Measurements from ENCODE around the gene RAPGEF6.
"Not testable (repeated sequence)": the region's sequence is repeated elsewhere in the genome, so short reads cannot be mapped to it uniquely, and the experiment has no call there.

RAPGEF6 gene

DNA sequence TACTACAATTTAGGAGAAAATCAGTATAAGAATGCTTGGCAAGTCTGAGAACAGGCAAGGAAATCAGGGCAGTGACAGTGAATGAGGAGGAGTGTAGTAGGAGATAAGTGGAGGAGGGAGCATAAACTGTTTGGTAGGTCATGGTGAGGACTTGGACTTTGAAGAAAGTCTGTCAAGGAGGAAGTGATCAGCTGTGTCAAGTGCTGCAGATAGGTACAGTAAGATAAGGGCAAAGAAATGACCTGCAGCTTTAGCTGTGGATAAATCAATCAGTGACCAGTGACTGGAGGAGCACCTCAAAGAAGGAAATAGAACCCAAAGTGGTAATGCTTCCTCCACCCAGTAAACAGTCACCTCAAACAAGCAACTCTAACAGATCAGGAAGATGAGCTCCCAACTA, 106.3 kb downstream of the RAPGEF6 start:
- in situ Hi-C loops (cut with MboI; ENCODE audit: low pct_unique_long_range_greater_than_20kb, low sequenced_read_pairs) = no loop called here
- DNase-seq = peak; percentile 73

DNA sequence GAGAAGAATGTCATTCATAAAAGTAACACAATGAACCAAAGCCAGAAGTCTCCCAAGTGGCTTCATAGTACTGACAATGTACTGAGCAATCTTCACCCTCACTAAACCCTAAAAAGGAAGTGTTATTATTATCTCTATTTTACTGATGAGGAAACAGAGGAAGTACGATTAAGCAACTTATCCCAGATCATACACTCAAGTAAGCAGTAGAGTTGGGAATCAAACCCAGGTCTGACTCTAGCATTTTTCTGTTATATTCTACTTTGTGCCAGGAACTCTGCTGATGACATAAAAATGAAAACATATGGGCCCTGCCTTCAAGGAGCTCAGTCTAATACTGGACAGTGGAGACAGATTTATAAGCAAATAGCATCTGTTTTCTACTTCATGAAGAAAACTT, 109.2 kb downstream of the RAPGEF6 start:
- no peak for DNase-seq
- in situ Hi-C loops (cut with MboI; ENCODE audit: low pct_unique_long_range_greater_than_20kb, low sequenced_read_pairs) = no loop called here

DNA sequence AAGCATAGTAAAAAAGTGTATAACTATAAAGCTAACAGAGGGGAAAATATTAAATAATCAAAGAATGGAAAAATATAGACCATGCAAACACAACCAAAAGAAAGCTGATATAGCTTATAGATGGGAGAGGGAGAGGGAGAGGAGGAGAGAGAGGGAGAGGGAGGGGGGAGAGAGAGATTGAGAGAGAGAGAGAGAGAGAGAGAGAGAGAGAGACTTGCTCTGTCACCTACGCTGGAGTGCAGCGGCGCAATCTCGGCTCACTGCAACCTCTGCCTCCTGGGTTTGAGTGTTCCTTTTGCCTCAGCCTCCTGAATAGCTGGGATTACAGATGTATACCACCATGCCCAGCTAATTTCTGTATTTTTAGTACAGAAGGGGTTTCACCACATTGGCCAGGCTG, 110.6 kb downstream of the RAPGEF6 start:
- no peak for DNase-seq
- in situ Hi-C loops (cut with MboI; ENCODE audit: low pct_unique_long_range_greater_than_20kb, low sequenced_read_pairs) = no loop called here

DNA sequence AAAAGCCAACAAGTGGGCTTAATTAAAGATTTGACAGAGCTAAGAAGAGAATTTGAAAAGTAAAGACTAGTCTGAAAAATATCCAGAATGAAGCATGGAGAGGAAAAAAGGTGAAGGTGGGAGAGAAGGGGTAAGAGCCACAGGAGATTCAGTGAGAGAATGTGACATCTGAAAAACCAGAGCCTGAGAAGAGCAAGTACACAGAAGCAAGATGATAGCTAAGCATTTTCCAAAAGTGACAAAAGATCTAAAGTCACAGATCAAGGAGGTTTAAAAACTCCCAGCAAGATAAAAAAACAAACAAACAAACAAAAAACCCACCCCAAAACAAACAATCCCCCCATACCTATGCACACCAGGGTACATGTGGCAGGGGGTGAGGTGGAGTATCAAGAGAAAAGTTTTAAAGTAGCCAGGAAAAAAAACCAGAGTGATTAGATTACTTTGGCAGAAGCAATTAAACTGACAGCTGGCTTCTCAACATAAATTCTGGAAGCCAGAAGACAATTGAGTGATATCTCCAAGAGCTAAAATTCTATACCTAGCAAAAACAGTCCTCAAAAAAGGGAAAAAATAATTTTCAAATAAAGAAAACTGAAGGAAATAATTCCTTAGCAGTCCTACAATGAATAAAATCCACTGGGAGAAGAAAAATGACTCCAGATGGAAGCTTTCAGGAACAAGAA, 111.4 kb downstream of the RAPGEF6 start:
- in situ Hi-C loops (cut with MboI; ENCODE audit: low pct_unique_long_range_greater_than_20kb, low sequenced_read_pairs) = no loop called here
- no peak for DNase-seq

DNA sequence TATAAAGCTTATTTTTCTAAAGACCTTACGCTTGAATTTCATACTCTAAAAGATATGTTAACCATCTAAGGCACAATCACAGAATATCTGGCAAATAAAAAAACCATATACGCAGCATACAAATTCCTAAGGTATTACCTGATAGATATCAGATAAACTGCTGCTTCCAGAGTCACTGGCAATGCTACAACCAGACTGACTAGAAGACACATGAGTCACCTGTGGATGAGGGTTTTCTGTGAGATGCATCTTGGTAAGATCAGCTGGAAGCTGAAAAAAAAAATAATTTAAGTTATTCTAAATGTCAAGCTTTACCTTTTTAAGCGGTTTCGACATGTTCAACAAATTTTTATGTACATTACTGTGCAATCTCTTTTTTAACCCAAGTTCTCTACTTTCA, 113.8 kb downstream of the RAPGEF6 start:
- in situ Hi-C loops (cut with MboI; ENCODE audit: low pct_unique_long_range_greater_than_20kb, low sequenced_read_pairs) = no loop called here
- DNase-seq = no peak

DNA sequence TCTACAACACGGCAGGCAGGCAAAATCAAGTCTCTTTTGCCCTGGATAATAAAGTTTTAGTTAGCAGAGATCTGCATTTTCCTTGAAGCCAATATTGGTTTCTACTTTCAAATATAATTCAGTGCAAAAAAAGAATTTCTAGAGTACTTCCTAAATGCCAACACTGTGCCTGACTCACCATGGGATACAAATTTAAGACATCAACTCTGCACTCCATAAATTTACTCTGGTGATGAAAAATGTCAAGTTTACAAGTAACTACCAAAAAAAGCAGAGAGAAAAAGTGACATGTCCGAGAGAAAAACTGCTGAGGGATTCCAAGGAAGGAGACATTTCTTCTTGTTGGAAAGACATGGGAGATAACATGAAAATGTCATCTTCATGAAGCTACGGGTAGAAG, 119.7 kb downstream of the RAPGEF6 start:
- in situ Hi-C loops (cut with MboI; ENCODE audit: low pct_unique_long_range_greater_than_20kb, low sequenced_read_pairs) = no loop called here
- no peak for DNase-seq

DNA sequence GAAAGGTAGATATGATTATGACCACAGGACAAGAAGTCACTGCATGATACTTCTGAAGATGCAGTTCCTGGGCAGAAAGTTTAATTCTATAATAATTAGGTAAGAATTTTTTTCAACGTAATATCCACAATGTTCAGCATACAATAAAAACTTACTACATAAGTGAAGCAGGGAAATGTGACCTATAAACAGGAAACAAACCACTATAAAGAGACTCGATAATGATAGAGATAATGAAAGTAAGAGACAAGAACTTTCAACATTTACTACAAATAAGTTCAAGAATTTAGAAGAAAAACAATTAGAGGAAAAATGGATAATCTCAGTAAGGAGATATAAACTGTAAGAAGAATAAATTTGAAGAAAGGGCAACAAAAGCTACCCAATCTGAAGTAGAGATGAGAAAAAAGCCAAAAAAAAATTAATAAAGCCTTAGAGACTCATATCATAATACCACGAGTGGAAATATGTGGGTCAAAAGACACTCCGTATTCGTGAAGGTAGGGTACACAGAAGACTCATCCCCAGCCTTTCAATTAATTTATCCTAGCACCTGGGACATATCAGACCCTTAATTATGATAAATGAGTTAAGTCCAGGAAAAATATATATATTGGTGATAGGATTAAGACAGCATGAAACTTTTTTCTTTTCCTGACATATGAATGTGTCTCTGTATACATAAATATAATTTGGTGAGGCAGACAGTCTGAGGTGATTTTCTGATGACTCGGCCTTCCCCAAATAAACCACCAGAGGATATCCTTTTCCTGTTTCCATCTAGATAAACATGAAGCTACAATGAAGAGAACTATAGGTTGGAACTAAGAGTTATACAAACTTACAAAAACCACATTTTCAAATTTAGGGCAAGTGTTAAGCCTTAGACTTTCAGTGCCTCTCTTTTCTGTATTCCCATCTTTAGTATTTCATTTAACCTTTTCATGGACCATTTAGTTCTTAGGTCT, 120.4 kb downstream of the RAPGEF6 start:
- in situ Hi-C loops (cut with MboI; ENCODE audit: low pct_unique_long_range_greater_than_20kb, low sequenced_read_pairs) = no loop called here
- peak; percentile 67 for DNase-seq

DNA sequence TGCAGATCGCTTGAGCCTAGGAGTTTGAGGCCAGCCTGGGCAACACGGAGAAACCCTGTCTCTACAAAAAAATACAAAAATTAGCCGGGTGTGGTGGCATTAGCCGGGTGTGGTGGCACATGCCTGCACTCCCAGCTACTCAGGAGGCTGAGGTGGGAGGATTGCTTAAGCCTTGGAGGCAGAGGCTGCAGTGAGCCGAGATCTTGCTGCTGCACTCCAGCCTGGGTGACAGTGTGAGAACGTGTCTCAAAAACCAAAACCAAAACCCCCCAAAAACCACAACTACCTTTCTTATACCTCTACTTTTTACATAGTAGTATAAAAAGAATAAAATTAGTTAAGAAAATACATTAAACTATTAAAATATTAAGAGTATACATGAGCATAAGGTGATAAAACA, 121.2 kb downstream of the RAPGEF6 start:
- in situ Hi-C loops (cut with MboI; ENCODE audit: low pct_unique_long_range_greater_than_20kb, low sequenced_read_pairs) = no loop called here
- no peak for DNase-seq

DNA sequence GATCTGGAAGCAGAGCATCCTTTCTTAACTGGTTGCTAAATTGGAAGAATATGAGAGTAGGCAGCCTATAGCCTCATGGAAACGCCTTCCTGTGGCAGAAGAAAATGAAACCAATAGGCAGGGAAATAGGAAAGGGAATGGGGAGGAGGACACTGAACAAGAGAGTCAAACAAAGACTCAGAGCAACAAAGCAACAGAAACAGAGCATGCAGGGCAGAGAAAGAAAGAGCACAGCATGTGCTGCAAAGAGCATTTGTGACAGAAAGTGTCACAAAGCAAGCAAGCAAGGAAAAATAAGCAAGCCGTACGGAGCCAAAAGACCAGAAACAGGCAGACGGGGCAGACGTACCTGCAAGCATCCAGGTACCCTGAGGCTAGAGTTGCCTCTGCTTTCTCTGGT, 123.1 kb downstream of the RAPGEF6 start:
- no peak for DNase-seq
- in situ Hi-C loops (cut with MboI; ENCODE audit: low pct_unique_long_range_greater_than_20kb, low sequenced_read_pairs) = no loop called here

DNA sequence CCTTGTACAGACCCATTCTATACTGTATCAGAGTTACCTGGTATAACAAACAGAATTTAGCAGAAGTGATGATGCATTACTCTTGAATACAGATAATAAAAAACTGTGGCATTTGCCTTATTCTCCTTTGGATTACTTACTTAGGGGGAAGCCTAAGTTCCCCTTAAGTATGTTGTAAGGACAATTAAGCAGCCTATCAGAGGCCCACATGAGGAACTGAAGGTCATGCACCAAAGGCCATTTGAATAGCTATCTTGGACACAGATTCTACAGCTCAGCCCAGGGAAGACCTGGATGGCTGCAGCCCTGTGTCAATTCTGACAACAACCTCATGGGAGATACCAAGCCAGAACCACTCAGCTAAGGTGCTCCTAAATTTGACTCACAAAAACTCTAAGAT, 125.2 kb downstream of the RAPGEF6 start:
- in situ Hi-C loops (cut with MboI; ENCODE audit: low pct_unique_long_range_greater_than_20kb, low sequenced_read_pairs) = no loop called here
- DNase-seq = no peak

DNA sequence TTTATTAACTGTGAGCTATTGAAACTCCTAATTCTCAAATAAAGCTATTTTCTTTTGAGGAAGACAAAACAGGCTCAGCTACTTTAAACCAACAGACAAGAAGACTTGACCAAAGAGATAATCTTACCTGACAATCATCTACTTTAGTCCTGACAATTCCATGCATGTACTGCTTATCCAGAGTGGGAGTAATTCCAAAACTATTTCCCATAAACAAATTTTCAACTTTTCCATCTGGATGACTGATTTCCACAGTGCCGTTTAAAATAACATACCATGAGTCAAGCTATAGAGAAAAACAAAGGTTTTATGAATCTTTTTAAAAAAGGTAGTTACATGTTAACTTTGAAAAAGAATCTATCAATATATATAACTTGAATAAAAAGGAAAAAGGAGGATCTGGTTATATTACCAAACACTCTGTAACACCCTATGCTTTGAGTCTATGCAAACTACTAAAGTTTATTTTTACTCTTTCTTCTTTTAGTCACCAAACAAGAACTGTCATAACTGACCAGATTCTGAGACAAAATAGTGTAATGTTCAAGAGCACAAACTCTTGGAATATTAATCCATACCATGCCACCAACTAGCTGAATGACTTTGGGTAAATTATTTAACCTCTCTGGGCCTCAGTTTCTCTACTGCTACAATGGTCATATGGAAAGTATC, 129.7 kb downstream of the RAPGEF6 start:
- DNase-seq = no peak
- in situ Hi-C loops (cut with MboI; ENCODE audit: low pct_unique_long_range_greater_than_20kb, low sequenced_read_pairs) = no loop called here

DNA sequence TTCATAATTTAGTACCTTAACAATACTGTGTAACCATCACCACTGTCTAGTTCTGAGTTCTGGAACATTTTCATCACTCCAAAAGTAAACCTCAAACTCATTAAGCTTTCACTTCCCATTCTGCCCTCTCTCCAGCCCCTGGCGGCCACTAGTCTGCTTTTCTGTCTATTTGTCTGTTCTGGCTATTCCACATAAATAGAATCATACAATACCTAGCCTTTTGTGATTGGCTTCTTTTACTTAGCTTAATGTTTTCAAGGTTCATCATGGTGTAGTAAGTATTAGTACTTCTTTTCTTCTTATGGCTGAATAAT, 138.7 kb downstream of the RAPGEF6 start:
- DNase-seq = no peak
- in situ Hi-C loops (cut with MboI; ENCODE audit: low pct_unique_long_range_greater_than_20kb, low sequenced_read_pairs) = no loop called here

DNA sequence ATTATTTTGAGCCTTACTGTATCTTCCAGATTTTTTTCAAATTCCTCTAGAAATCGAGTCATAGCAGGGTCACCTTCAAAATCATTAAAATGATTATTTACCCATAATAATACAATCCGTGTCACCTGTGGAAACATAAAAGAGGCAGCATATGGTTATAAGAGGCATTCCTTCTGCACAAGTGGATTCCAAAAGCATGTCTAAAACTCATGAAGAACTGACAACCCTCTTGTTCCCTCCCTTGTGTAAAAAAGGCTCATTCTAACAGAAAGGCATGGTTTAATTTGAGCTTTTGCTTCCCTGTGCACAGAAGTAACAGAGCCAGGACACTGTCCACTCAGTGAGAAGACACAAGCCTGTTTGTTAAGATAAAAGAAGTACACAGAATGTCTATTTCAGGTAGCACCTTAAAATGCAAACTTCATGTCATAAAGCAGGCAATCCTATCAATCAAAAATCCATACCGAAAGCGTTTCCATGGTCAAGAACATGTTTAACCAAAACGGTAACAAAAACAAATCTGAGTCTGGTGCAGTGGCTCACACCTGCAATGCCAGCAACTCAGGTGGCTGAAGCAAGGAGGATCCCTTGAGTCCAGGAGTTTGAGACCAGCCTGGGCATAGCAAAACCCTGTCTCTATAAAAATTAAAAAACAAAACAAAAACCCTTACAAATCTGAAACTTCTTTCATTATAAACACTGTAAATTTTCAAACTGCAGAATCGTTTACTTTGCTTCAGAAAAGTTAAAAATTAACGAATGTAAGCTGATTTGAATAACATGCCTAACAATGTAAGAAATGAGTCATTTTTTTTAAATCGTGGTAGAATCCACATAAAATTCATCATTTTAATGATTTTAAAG, 139.3 kb downstream of the RAPGEF6 start:
- in situ Hi-C loops (cut with MboI; ENCODE audit: low pct_unique_long_range_greater_than_20kb, low sequenced_read_pairs) = no loop called here
- DNase-seq = no peak

DNA sequence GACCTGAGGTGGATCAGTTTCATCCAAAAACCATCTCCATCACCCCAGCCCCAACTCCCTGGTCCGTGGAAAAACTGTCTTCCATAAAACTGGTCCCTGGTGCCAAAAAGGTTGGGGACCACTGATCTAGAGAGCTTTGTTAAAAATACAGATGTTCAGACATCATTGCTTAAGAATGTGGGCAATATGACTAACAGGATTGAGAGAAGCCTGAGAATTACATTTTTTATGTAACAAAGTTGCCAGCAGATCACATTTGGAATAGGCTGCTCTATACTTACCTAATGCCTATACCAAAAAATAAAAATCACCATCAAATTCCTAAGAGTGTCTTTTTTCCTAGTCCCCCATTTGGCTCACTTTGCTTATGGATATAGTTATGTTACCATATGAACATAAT, 143.3 kb downstream of the RAPGEF6 start:
- in situ Hi-C loops (cut with MboI; ENCODE audit: low pct_unique_long_range_greater_than_20kb, low sequenced_read_pairs) = no loop called here
- no peak for DNase-seq

DNA sequence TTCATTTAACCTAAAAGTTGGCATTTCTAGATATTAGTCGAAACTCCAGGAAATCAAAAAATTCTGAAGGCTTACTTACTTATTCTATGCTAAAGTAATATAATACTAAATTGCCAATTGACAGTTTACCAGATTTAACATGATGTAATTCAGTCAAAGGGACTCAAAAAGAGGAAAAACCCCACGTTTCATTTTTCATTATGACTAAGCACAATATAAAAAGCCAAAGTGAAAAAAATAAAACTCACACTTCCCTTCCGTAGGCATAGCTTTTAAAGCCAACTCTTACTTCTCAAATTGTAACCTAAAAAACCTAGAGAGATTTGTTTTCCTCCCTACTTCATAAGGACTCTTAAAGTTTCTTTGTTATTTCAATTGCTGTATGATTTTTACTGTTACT, 146.6 kb downstream of the RAPGEF6 start:
- DNase-seq = peak; percentile 55
- in situ Hi-C loops (cut with MboI; ENCODE audit: low pct_unique_long_range_greater_than_20kb, low sequenced_read_pairs) = no loop called here

DNA sequence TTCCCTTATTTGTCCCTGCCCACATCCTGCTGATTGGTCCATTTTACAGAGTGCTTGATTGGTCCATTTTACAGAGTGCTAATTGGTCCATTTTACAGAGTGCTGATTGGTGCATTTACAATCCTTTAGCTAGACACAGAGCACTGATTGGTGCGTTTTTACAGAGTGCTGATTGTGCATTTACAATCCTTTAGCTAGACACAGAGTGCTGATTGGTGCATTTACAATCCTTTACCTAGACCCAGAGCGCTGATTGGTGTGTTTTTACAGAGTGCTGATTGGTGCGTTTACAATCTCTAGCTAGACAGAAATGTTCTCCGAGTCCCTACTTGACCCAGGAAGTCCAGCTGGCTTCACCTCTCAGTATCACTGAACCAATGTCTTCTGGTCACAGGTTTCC, 147.7 kb downstream of the RAPGEF6 start:
- DNase-seq; in situ Hi-C loops (cut with MboI; ENCODE audit: low pct_unique_long_range_greater_than_20kb, low sequenced_read_pairs): not testable (repeated sequence)

DNA sequence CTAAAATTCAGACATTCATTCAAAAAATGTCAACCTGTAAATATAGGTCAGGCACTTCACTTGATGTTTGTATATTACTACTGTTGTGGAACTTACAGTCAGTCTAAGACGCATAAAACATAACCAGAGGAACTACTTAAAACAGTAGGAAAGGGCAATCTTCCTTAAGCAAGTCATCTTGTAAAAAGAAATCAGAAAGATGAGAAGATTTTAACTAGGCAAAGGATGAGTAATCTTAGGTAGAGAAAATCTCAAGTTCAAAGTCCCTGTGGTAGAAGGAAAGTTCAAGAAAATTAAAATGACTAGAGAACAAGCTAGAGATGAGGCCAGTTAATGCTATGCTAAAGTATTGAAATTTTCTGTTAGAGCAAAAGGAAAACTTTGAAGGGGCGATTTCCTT, 152.4 kb downstream of the RAPGEF6 start:
- no peak for DNase-seq
- in situ Hi-C loops (cut with MboI; ENCODE audit: low pct_unique_long_range_greater_than_20kb, low sequenced_read_pairs) = no loop called here

DNA sequence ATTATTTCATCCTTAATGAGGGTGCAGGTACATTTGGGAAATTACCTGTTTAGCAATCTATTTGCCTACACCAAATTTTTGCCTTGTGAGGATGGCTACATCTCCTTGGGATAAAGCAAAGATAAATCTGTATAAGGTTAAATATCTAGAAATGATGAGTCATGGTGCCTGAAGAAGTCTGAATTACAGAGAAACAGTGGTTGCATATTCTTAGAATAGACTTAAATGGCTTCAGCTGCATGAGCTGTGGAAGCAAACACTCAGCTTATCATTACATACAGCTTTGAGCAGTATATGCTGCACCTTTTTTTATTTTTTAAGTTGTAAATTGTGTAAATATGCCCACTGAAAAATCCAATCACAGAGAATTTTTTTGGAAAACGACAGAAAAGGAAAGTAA, 153.5 kb downstream of the RAPGEF6 start:
- in situ Hi-C loops (cut with MboI; ENCODE audit: low pct_unique_long_range_greater_than_20kb, low sequenced_read_pairs) = no loop called here

DNA sequence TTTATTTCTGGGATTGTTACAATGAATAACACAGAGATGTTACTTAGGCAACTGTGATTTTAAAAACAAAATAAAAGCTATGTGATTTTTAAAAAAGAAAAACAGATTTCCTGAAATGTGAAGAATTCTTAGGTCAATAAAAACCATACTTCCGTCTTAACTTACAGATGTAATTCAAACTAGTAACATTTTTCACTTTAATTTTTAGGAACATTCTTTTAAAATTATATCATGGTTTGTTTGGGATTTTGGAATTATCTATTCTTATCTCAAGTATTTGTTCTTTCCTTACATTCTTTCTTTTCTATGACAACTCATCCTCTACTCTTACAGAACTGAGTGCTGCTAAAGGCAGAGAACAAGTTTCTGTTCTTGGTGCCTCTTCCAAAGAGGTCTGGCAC, 159.5 kb downstream of the RAPGEF6 start:
- in situ Hi-C loops (cut with MboI; ENCODE audit: low pct_unique_long_range_greater_than_20kb, low sequenced_read_pairs) = no loop called here
- no peak for DNase-seq

More for the DNA sequence above, 153.5 kb downstream of the RAPGEF6 start:
- no peak for DNase-seq

Measured in KBM-7 (cell line).